Liver (tissue), 9 donors: ENCODE results near the gene SH2D2A. TPM values are rescaled to one million over a fixed set of nuclear protein-coding genes. Genes with fewer than 3 reads are reported as not detected.

Experiments
- DNase-seq: peaks from one replicate; pipeline ENCODE4 v3.0.0-alpha.2; 2017; ENCODE audit warnings: low spot score
- H3K27ac ChIP-seq, 2 donors: one replicate each; pipeline ENCODE4 v1.7.0; 2013; ENCODE audit warnings: inconsistent platforms in 2 of 2, low read length in 2 of 2, control low read depth in 1 of 2, low read depth in 1 of 2, mild to moderate bottlenecking in 1 of 2
- H3K27me3 ChIP-seq, 4 donors: one replicate each; pipeline versions ENCODE4 v1.6.1 to v1.7.0; 2013; ENCODE audit warnings: low read length in 3 of 4, inconsistent platforms in 1 of 4, mild to moderate bottlenecking in 1 of 4, moderate library complexity in 1 of 4; ENCODE audit not compliant: control insufficient read depth in 4 of 4, insufficient read depth in 4 of 4
- H3K36me3 ChIP-seq, 4 donors: one replicate each; pipeline versions ENCODE4 v1.6.1 to v1.7.0; 2013; ENCODE audit warnings: low read length in 3 of 4, mild to moderate bottlenecking in 3 of 4, low read depth in 1 of 4, moderate library complexity in 1 of 4; ENCODE audit not compliant: control insufficient read depth in 4 of 4, insufficient read depth in 3 of 4
- H3K4me1 ChIP-seq, 4 donors: one replicate each; pipeline versions ENCODE4 v1.6.1 to v1.7.0; 2013; ENCODE audit warnings: low read length in 3 of 4, mild to moderate bottlenecking in 3 of 4, moderate library complexity in 1 of 4; ENCODE audit not compliant: control insufficient read depth in 4 of 4, insufficient read depth in 4 of 4
- H3K4me3 ChIP-seq, 3 donors: one replicate each; pipeline versions ENCODE4 v1.6.1 to v1.7.0; 2013; ENCODE audit warnings: low read length in 3 of 3, control low read depth in 1 of 3, low read depth in 1 of 3, mild to moderate bottlenecking in 1 of 3
- H3K9ac ChIP-seq, 2 donors: one replicate each; pipeline ENCODE4 v1.7.0; 2013; ENCODE audit warnings: low read length in 2 of 2, mild to moderate bottlenecking in 2 of 2, moderate library complexity in 2 of 2, control low read depth in 1 of 2, low read depth in 1 of 2
- H3K9me3 ChIP-seq, 4 donors: one replicate each; pipeline versions ENCODE4 v1.6.1 to v1.7.0; 2013; ENCODE audit warnings: low read length in 3 of 4; ENCODE audit not compliant: control insufficient read depth in 4 of 4
- EGR1 ChIP-seq, 2 donors: IDR thresholded peaks; 2 replicates each; pipeline ENCODE4 v1.6.1; 2016 to 2018; ENCODE audit warnings: antibody characterized with exemption in 2 of 2, low read depth in 2 of 2
- FOXA1 ChIP-seq: IDR thresholded peaks from 2 replicates; pipeline ENCODE4 v1.6.1; 2016; ENCODE audit warnings: antibody characterized with exemption
- FOXA2 ChIP-seq: IDR thresholded peaks from 2 replicates; pipeline ENCODE4 v1.6.1; 2016; ENCODE audit warnings: antibody characterized with exemption
- GABPA ChIP-seq, 2 donors: IDR thresholded peaks in 1 of 2; conservative IDR thresholded peaks in 1 of 2; 2 replicates each; pipeline ENCODE4 v1.6.1; 2016; ENCODE audit warnings: antibody characterized with exemption in 2 of 2, mild to moderate bottlenecking in 1 of 2, moderate library complexity in 1 of 2
- HNF4A ChIP-seq, 2 donors: conservative IDR thresholded peaks; 2 replicates each; pipeline ENCODE4 v1.6.1; 2016; ENCODE audit warnings: antibody characterized with exemption in 2 of 2, mild to moderate bottlenecking in 2 of 2
- JUND ChIP-seq, 2 donors: IDR thresholded peaks; 2 replicates each; pipeline ENCODE4 v1.6.1; 2016; ENCODE audit warnings: antibody characterized with exemption in 2 of 2
- NR2F2 ChIP-seq: IDR thresholded peaks from 2 replicates; pipeline ENCODE4 v1.6.1; 2016; ENCODE audit warnings: antibody characterized with exemption
- RAD21 ChIP-seq, 2 donors: IDR thresholded peaks; 2 replicates each; pipeline ENCODE4 v1.6.1; 2016; ENCODE audit warnings: antibody characterized with exemption in 2 of 2, mild to moderate bottlenecking in 2 of 2
- RXRA ChIP-seq, 2 donors: IDR thresholded peaks; 2 replicates each; pipeline ENCODE4 v1.6.1; 2017 to 2018; ENCODE audit warnings: antibody characterized with exemption in 2 of 2, mild to moderate bottlenecking in 1 of 2
- SP1 ChIP-seq: IDR thresholded peaks from 2 replicates; pipeline ENCODE4 v1.6.1; 2018; ENCODE audit warnings: antibody characterized with exemption, mild to moderate bottlenecking
- TAF1 ChIP-seq: conservative IDR thresholded peaks from 2 replicates; pipeline ENCODE4 v1.6.1; 2016; ENCODE audit warnings: antibody characterized with exemption, mild to moderate bottlenecking
- YY1 ChIP-seq: IDR thresholded peaks from 2 replicates; pipeline ENCODE4 v1.6.1; 2016; ENCODE audit warnings: antibody characterized with exemption, mild to moderate bottlenecking
- WGBS: extraction: QIAGEN DNeasy Blood & Tissue Kit; methylation state at CpG from one replicate; pipeline ENCODE4 v1.1.7; 2013; 5-methylcytosine and 5-hydroxymethylcytosine counted together
- polyA plus RNA-seq, 2 donors: library from polyadenylated mRNA; stranded (reverse) in 1 of 2; unstranded in 1 of 2; fragments of 200-250 nt in 1 of 2; fragments of >200 nt in 1 of 2; fragmentation: Nextera tagmentation in 1 of 2; extraction: Ambion mirVana in 1 of 2; gene quantifications; one replicate each; pipeline versions ENCODE4 v1.2.1 to v1.2.3, GENCODE V29; 2013 to 2015
- total RNA-seq, 2 donors: library from RNA; depleted of rRNA; stranded (reverse); fragments of >200 nt; gene quantifications; one replicate each; pipeline ENCODE4 v1.2.3, GENCODE V29; 2014
- TF ChIP-seq, protein P1 (sequence below): IDR thresholded peaks from 2 replicates; pipeline ENCODE4 v1.6.1; 2016; ENCODE audit warnings: antibody characterized with exemption
- TF ChIP-seq, protein P2 (sequence below): IDR thresholded peaks from 2 replicates; pipeline ENCODE4 v1.6.1; 2016; ENCODE audit warnings: antibody characterized with exemption
- TF ChIP-seq, protein P3 (sequence below): IDR thresholded peaks from 2 replicates; pipeline ENCODE4 v1.6.1; 2016; ENCODE audit warnings: antibody characterized with exemption, mild to moderate bottlenecking
- TF ChIP-seq, protein P4 (sequence below): IDR thresholded peaks from 2 replicates; pipeline ENCODE4 v1.6.1; 2016; ENCODE audit warnings: antibody characterized with exemption
- TF ChIP-seq, protein P5 (sequence below): fragments of 150-350 bp; IDR thresholded peaks from 2 replicates; pipeline ENCODE4 v1.5.1; 2017; ENCODE audit warnings: improper control_type of control experiment, low read depth, low read length; ENCODE audit not compliant: missing input control
- donor health status: healthy.
- donor health status: healthy.
- donor health status: healthy.
- donor health status: healthy.
- donor health status: healthy.

Gene SH2D2A
- total and polyA plus RNA-seq, 4 donors: 0.14 to 0.38 (median 0.24) TPM

DNA sequence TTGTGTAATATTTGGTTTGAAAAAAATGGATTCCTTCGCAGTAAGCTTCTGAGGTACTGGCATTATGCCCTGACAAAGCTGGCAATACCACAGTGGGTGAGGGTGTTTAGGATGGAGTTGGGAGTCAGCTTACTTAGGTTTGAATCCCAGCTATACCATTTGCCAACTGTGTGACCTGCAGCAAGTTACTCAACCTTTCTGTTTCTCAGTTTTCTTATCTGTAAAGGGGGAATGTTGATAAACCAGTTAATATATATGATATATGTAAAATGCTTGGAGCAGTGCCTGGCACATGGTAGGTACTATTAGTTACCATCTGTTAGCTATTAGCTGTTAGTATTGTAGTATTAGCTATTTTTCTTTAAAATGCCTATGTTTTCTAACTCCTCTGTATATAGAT is 60.3 kb downstream of the SH2D2A start:
- no peak overlapping the region for H3K9ac ChIP-seq
- H3K27ac ChIP-seq: no peak overlapping the region
- TF ChIP-seq GABPA (IDR thresholded peaks at IDR 0.05 in 1 of 2, conservative IDR thresholded peaks at IDR 0.05 in 1 of 2) (no peak), RXRA (IDR thresholded peaks at IDR 0.05) (no peak), FOXA2 (no peak), YY1 (no peak), EGR1 (IDR thresholded peaks at IDR 0.05; ENCODE audit: low read depth in 2 of 2) (no peak), NR2F2 (no peak), SP1 (no peak), HNF4A (conservative IDR thresholded peaks at IDR 0.05) (no peak), FOXA1 (no peak), RAD21 (IDR thresholded peaks at IDR 0.05) (no peak), JUND (IDR thresholded peaks at IDR 0.05) (no peak), TAF1 (no peak)
- TF ChIP-seq, protein P1, sequence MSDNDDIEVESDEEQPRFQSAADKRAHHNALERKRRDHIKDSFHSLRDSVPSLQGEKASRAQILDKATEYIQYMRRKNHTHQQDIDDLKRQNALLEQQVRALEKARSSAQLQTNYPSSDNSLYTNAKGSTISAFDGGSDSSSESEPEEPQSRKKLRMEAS: no peak
- TF ChIP-seq, protein P2, sequence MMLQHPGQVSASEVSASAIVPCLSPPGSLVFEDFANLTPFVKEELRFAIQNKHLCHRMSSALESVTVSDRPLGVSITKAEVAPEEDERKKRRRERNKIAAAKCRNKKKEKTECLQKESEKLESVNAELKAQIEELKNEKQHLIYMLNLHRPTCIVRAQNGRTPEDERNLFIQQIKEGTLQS: no peak
- TF ChIP-seq, protein P3, sequence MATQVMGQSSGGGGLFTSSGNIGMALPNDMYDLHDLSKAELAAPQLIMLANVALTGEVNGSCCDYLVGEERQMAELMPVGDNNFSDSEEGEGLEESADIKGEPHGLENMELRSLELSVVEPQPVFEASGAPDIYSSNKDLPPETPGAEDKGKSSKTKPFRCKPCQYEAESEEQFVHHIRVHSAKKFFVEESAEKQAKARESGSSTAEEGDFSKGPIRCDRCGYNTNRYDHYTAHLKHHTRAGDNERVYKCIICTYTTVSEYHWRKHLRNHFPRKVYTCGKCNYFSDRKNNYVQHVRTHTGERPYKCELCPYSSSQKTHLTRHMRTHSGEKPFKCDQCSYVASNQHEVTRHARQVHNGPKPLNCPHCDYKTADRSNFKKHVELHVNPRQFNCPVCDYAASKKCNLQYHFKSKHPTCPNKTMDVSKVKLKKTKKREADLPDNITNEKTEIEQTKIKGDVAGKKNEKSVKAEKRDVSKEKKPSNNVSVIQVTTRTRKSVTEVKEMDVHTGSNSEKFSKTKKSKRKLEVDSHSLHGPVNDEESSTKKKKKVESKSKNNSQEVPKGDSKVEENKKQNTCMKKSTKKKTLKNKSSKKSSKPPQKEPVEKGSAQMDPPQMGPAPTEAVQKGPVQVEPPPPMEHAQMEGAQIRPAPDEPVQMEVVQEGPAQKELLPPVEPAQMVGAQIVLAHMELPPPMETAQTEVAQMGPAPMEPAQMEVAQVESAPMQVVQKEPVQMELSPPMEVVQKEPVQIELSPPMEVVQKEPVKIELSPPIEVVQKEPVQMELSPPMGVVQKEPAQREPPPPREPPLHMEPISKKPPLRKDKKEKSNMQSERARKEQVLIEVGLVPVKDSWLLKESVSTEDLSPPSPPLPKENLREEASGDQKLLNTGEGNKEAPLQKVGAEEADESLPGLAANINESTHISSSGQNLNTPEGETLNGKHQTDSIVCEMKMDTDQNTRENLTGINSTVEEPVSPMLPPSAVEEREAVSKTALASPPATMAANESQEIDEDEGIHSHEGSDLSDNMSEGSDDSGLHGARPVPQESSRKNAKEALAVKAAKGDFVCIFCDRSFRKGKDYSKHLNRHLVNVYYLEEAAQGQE: no peak
- TF ChIP-seq, protein P4, sequence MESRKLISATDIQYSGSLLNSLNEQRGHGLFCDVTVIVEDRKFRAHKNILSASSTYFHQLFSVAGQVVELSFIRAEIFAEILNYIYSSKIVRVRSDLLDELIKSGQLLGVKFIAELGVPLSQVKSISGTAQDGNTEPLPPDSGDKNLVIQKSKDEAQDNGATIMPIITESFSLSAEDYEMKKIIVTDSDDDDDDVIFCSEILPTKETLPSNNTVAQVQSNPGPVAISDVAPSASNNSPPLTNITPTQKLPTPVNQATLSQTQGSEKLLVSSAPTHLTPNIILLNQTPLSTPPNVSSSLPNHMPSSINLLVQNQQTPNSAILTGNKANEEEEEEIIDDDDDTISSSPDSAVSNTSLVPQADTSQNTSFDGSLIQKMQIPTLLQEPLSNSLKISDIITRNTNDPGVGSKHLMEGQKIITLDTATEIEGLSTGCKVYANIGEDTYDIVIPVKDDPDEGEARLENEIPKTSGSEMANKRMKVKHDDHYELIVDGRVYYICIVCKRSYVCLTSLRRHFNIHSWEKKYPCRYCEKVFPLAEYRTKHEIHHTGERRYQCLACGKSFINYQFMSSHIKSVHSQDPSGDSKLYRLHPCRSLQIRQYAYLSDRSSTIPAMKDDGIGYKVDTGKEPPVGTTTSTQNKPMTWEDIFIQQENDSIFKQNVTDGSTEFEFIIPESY: no peak
- TF ChIP-seq, protein P5, sequence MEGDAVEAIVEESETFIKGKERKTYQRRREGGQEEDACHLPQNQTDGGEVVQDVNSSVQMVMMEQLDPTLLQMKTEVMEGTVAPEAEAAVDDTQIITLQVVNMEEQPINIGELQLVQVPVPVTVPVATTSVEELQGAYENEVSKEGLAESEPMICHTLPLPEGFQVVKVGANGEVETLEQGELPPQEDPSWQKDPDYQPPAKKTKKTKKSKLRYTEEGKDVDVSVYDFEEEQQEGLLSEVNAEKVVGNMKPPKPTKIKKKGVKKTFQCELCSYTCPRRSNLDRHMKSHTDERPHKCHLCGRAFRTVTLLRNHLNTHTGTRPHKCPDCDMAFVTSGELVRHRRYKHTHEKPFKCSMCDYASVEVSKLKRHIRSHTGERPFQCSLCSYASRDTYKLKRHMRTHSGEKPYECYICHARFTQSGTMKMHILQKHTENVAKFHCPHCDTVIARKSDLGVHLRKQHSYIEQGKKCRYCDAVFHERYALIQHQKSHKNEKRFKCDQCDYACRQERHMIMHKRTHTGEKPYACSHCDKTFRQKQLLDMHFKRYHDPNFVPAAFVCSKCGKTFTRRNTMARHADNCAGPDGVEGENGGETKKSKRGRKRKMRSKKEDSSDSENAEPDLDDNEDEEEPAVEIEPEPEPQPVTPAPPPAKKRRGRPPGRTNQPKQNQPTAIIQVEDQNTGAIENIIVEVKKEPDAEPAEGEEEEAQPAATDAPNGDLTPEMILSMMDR: no peak
- no peak overlapping the region for H3K4me3 ChIP-seq
- no peaks in the 10 kb centered on the region for H3K27me3 ChIP-seq
- no peaks in the 10 kb centered on the region for H3K36me3 ChIP-seq
- no peaks in the 10 kb centered on the region for H3K9me3 ChIP-seq
- peaks cover 4 to 17% (median 13%) of the 10 kb centered on the region in 4 donors for H3K4me1 ChIP-seq
- WGBS: 98% methylated on average over 1 of the region's 1 CpG
- DNase-seq: no peak

Other genes with a start within 250 kb of the SH2D2A start
- gene IQGAP3, start 244.3 kb downstream of the SH2D2A start, total RNA-seq: 1 to 10 TPM in 1 of 2 donors, under 1 TPM in 1; under 0.01 to 8.5 TPM
- under 1 TPM; 0.11 to 0.75 TPM for gene IQGAP3, start 244.3 kb downstream of the SH2D2A start, polyA plus RNA-seq
- gene TTC24, start 237.1 kb downstream of the SH2D2A start, total RNA-seq: under 1 TPM; 0.08 to 0.14 TPM
- under 1 TPM in 1 of 2 donors, not detected in 1; 0.10 TPM for gene TTC24, start 237.1 kb downstream of the SH2D2A start, polyA plus RNA-seq
- gene NAXE, start 225.1 kb downstream of the SH2D2A start, total RNA-seq: 10 to 100 TPM; 20.6 to 35.0 TPM
- gene NAXE, start 225.1 kb downstream of the SH2D2A start, polyA plus RNA-seq: 10 to 100 TPM; 58.9 to 73.8 TPM
- 10 to 100 TPM in 1 of 2 donors, 1 to 10 TPM in 1; 7.6 to 18.7 TPM for gene GPATCH4, start 215.4 kb downstream of the SH2D2A start, total RNA-seq
- gene GPATCH4, start 215.4 kb downstream of the SH2D2A start, polyA plus RNA-seq: 10 to 100 TPM; 13.8 to 23.6 TPM
- gene HAPLN2, start 197.4 kb downstream of the SH2D2A start, total RNA-seq: under 1 TPM in 1 of 2 donors, not detected in 1; 0.08 TPM
- gene HAPLN2, start 197.4 kb downstream of the SH2D2A start, polyA plus RNA-seq: under 1 TPM in 1 of 2 donors, not detected in 1; 0.03 TPM
- not detected for gene BCAN, start 174.7 kb downstream of the SH2D2A start, total RNA-seq
- gene BCAN, start 174.7 kb downstream of the SH2D2A start, polyA plus RNA-seq: under 1 TPM in 1 of 2 donors, not detected in 1; 0.02 TPM
- gene NES, start 139.4 kb downstream of the SH2D2A start, total RNA-seq: 1 to 10 TPM; 1.4 to 2.5 TPM
- 1 to 10 TPM in 1 of 2 donors, under 1 TPM in 1; 0.15 to 3.1 TPM for gene NES, start 139.4 kb downstream of the SH2D2A start, polyA plus RNA-seq
- gene CRABP2, start 111.3 kb downstream of the SH2D2A start, total RNA-seq: under 1 TPM in 1 of 2 donors, not detected in 1; 0.14 TPM
- under 1 TPM in 1 of 2 donors, not detected in 1; 0.22 TPM for gene CRABP2, start 111.3 kb downstream of the SH2D2A start, polyA plus RNA-seq
- gene METTL25B, start 88.4 kb downstream of the SH2D2A start, total RNA-seq: 10 to 100 TPM in 1 of 2 donors, 1 to 10 TPM in 1; 6.9 to 13.5 TPM
- 10 to 100 TPM; 10.2 to 12.7 TPM for gene METTL25B, start 88.4 kb downstream of the SH2D2A start, polyA plus RNA-seq
- gene ISG20L2, start 88.1 kb downstream of the SH2D2A start, total RNA-seq: 1 to 10 TPM; 5.6 to 7.5 TPM
- gene ISG20L2, start 88.1 kb downstream of the SH2D2A start, polyA plus RNA-seq: 1 to 10 TPM; 6.0 to 9.9 TPM
- gene MRPL24, start 75.8 kb downstream of the SH2D2A start, total RNA-seq: 10 to 100 TPM; 26.2 to 47.4 TPM
- gene MRPL24, start 75.8 kb downstream of the SH2D2A start, polyA plus RNA-seq: 100 to 1,000 TPM in 1 of 2 donors, 10 to 100 TPM in 1; 74.8 to 123 TPM
- gene HDGF, start 65.2 kb downstream of the SH2D2A start, total RNA-seq: 100 to 1,000 TPM; 120 to 148 TPM
- 100 to 1,000 TPM in 1 of 2 donors, 10 to 100 TPM in 1; 41.7 to 119 TPM for gene HDGF, start 65.2 kb downstream of the SH2D2A start, polyA plus RNA-seq
- gene PRCC, start 49.3 kb downstream of the SH2D2A start, total RNA-seq: 10 to 100 TPM in 1 of 2 donors, 1 to 10 TPM in 1; 8.8 to 10.7 TPM
- 10 to 100 TPM; 17.9 to 19.3 TPM for gene PRCC, start 49.3 kb downstream of the SH2D2A start, polyA plus RNA-seq
- gene INSRR, start 42.3 kb upstream of the SH2D2A start, total RNA-seq: not detected
- under 1 TPM in 1 of 2 donors, not detected in 1; 0.01 TPM for gene INSRR, start 42.3 kb upstream of the SH2D2A start, polyA plus RNA-seq
- under 1 TPM; 0.14 to 0.17 TPM for gene NTRK1, start 44.0 kb upstream of the SH2D2A start, total RNA-seq
- gene NTRK1, start 44.0 kb upstream of the SH2D2A start, polyA plus RNA-seq: under 1 TPM; 0.13 to 0.14 TPM
- 1 to 10 TPM; 2.1 to 4.4 TPM for gene PEAR1, start 76.9 kb upstream of the SH2D2A start, total RNA-seq
- 1 to 10 TPM; 3.0 to 3.2 TPM for gene PEAR1, start 76.9 kb upstream of the SH2D2A start, polyA plus RNA-seq
- not detected for gene LRRC71, start 103.8 kb upstream of the SH2D2A start, total RNA-seq
- under 1 TPM in 1 of 2 donors, not detected in 1; 0.10 TPM for gene LRRC71, start 103.8 kb upstream of the SH2D2A start, polyA plus RNA-seq
- gene ARHGEF11, start 228.9 kb upstream of the SH2D2A start, total RNA-seq: 10 to 100 TPM; 10.6 to 23.7 TPM
- 1 to 10 TPM; 5.8 to 8.9 TPM for gene ARHGEF11, start 228.9 kb upstream of the SH2D2A start, polyA plus RNA-seq